Measurements from ENCODE around the gene PPFIBP2.
A peak's percentile ranks its signal among the peaks of the same experiment; 100 is the strongest.

PPFIBP2 gene

GRCh38 chr11:7575841-7576725 lies 62.3 kb downstream of the PPFIBP2 start:
- H3K9me3 ChIP-seq (ENCODE audit: control insufficient read depth, low read length): no peaks in the 10 kb centered on the region
- peak overlapping the region; percentile 98 for H3K27ac ChIP-seq
- H3K9ac ChIP-seq: peak overlapping the region; percentile 84
- H3K79me2 ChIP-seq: peaks cover 4% of the 10 kb centered on the region
- peaks cover 60% of the 10 kb centered on the region for H3K4me1 ChIP-seq
- peak overlapping the region; percentile 60 for H3K4me3 ChIP-seq (ENCODE audit: low read depth, low read length)
- peak overlapping the region; percentile 68 for H3K4me2 ChIP-seq (ENCODE audit: low read length)
- no peak for TF ChIP-seq CTCF (IDR thresholded peaks at IDR 0.05)
- H3K27me3 ChIP-seq (ENCODE audit: control insufficient read depth, insufficient read depth, low read length): no peaks in the 10 kb centered on the region
- H3K36me3 ChIP-seq (ENCODE audit: control insufficient read depth, insufficient read depth, low read length): no peaks in the 10 kb centered on the region
- no peak overlapping the region for H2AFZ ChIP-seq

- H3K4me3 ChIP-seq (ENCODE audit: low read depth, low read length): peak overlapping the region; percentile 60
- H3K27me3 ChIP-seq (ENCODE audit: control insufficient read depth, insufficient read depth, low read length): no peaks in the 10 kb centered on the region
Observed at GRCh38 chr11:7576726-7577290, 63.0 kb downstream of the PPFIBP2 start.

GRCh38 chr11:7577291-7578190 lies 63.7 kb downstream of the PPFIBP2 start:
- Histone ChIP-seq H3K79me2 (peaks cover 12% of the 10 kb centered on the region), H3K27ac (peak overlapping the region; percentile 98), H3K4me2 (ENCODE audit: low read length) (peak overlapping the region; percentile 65), H3K9me3 (ENCODE audit: control insufficient read depth, low read length) (no peaks in the 10 kb centered on the region), H3K4me1 (peaks cover 58% of the 10 kb centered on the region), H3K36me3 (ENCODE audit: control insufficient read depth, insufficient read depth, low read length) (no peaks in the 10 kb centered on the region), H3K9ac (peak overlapping the region; percentile 61), H2AFZ (no peak overlapping the region), H3K4me3 (ENCODE audit: low read depth, low read length) (peak overlapping the region; percentile 60), H3K27me3 (ENCODE audit: control insufficient read depth, insufficient read depth, low read length) (no peaks in the 10 kb centered on the region)
- no peak for TF ChIP-seq CTCF (IDR thresholded peaks at IDR 0.05)

More at GRCh38 chr11:7576726-7577290, 63.0 kb downstream of the PPFIBP2 start:
- Histone ChIP-seq H2AFZ (no peak overlapping the region), H3K9me3 (ENCODE audit: control insufficient read depth, low read length) (no peaks in the 10 kb centered on the region), H3K27ac (peak overlapping the region; percentile 98), H3K4me2 (ENCODE audit: low read length) (peak overlapping the region; percentile 61), H3K36me3 (ENCODE audit: control insufficient read depth, insufficient read depth, low read length) (no peaks in the 10 kb centered on the region), H3K9ac (peak overlapping the region; percentile 61), H3K4me1 (peaks cover 60% of the 10 kb centered on the region), H3K79me2 (peaks cover 7% of the 10 kb centered on the region)
- TF ChIP-seq CTCF (IDR thresholded peaks at IDR 0.05): no peak

GRCh38 chr11:7578276-7578955 lies 64.6 kb downstream of the PPFIBP2 start:
- Histone ChIP-seq H3K27me3 (ENCODE audit: control insufficient read depth, insufficient read depth, low read length) (no peaks in the 10 kb centered on the region), H3K27ac (peak overlapping the region; percentile 98), H3K4me2 (ENCODE audit: low read length) (peak overlapping the region; percentile 65), H3K9ac (no peak overlapping the region), H2AFZ (no peak overlapping the region), H3K36me3 (ENCODE audit: control insufficient read depth, insufficient read depth, low read length) (no peaks in the 10 kb centered on the region), H3K79me2 (peaks cover 12% of the 10 kb centered on the region), H3K4me1 (peaks cover 49% of the 10 kb centered on the region), H3K4me3 (ENCODE audit: low read depth, low read length) (peak overlapping the region; percentile 60), H3K9me3 (ENCODE audit: control insufficient read depth, low read length) (no peaks in the 10 kb centered on the region)
- TF ChIP-seq CTCF (IDR thresholded peaks at IDR 0.05): no peak
